CD4-positive, alpha-beta T cell (primary cell): ENCODE results near the gene BTAF1. TPM values are rescaled to one million over a fixed set of nuclear protein-coding genes. Genes with fewer than 3 reads are reported as not detected.

ENCODE experiments used
- ATAC-seq: fragments of 200-7000 bp; cut with Tn5 transposase; one replicate; pipeline ENCODE4 v1.10.0; 2022; ENCODE audit warnings: mild to moderate bottlenecking; ENCODE audit not compliant: poor library complexity
- CTCF ChIA-PET: fragments of 350-600 bp; sonication (Branson Sonifier 250); formaldehyde crosslinking; loops from one replicate; lab custom pipeline; 2021; ENCODE audit warnings: antibody characterized with exemption, inconsistent platforms; lab: Charles Lee
- POLR2A ChIA-PET: fragments of 350-600 bp; sonication (Branson Sonifier 250); formaldehyde crosslinking; loops from one replicate; lab custom pipeline; 2021; ENCODE audit warnings: antibody characterized with exemption, inconsistent platforms; lab: Charles Lee
- DNase-seq, 14 experiments: peaks; one replicate each; pipeline ENCODE4 v3.0.0-alpha.2; 2013 to 2020; ENCODE audit warnings: mixed read lengths in 2 of 14
- H3K27ac ChIP-seq, 2 donors: one replicate each; pipeline versions ENCODE4 v1.5.1 to v1.7.0; 2013; ENCODE audit warnings: low read length in 2 of 2, low read depth in 1 of 2, mild to moderate bottlenecking in 1 of 2
- H3K27me3 ChIP-seq, 2 experiments: 1 replicate in 1 of 2; 2 replicates in 1 of 2; pipeline versions ENCODE4 v1.6.1 to v1.7.0; 2013; ENCODE audit warnings: low read length in 2 of 2, control low read depth in 1 of 2, mild to moderate bottlenecking in 1 of 2, moderate library complexity in 1 of 2; ENCODE audit not compliant: insufficient read depth in 2 of 2, control insufficient read depth in 1 of 2
- H3K36me3 ChIP-seq: one replicate; pipeline ENCODE4 v1.6.1; 2013; ENCODE audit warnings: low read length, control low read depth; ENCODE audit not compliant: insufficient read depth
- H3K4me1 ChIP-seq: one replicate; pipeline ENCODE4 v1.6.1; 2013; ENCODE audit warnings: low read length, control low read depth; ENCODE audit not compliant: insufficient read depth
- H3K4me3 ChIP-seq: one replicate; pipeline ENCODE4 v1.5.1; 2013; ENCODE audit warnings: mild to moderate bottlenecking, low read length, moderate library complexity
- H3K9me3 ChIP-seq, 2 experiments: 1 replicate in 1 of 2; 2 replicates in 1 of 2; pipeline versions ENCODE4 v1.6.1 to v1.7.0; 2013; ENCODE audit warnings: low read length in 2 of 2, mild to moderate bottlenecking in 2 of 2, control low read depth in 1 of 2, moderate library complexity in 1 of 2; ENCODE audit not compliant: control insufficient read depth in 1 of 2, insufficient read depth in 1 of 2
- H3K27ac Mint-ChIP-seq: one replicate; pipeline ENCODE4 v1.8.0; 2020; ENCODE audit warnings: mixed read lengths
- H3K27me3 Mint-ChIP-seq: one replicate; pipeline ENCODE4 v1.8.0; 2021; ENCODE audit warnings: mixed read lengths
- H3K36me3 Mint-ChIP-seq: one replicate; pipeline ENCODE4 v1.8.0; 2021; ENCODE audit warnings: low read depth, mixed read lengths
- H3K4me1 Mint-ChIP-seq: one replicate; pipeline ENCODE4 v1.8.0; 2021; ENCODE audit warnings: low read depth, mixed read lengths
- H3K4me3 Mint-ChIP-seq: one replicate; pipeline ENCODE4 v1.8.0; 2020; ENCODE audit warnings: mild to moderate bottlenecking, mixed read lengths
- H3K9me3 Mint-ChIP-seq: one replicate; pipeline ENCODE4 v1.8.0; 2020; ENCODE audit warnings: mixed read lengths
- CTCF ChIP-seq: fragments of 200-600 bp; IDR thresholded peaks from one replicate; pipeline ENCODE4 v1.8.0; 2022; ENCODE audit warnings: antibody characterized with exemption, mild to moderate bottlenecking
- intact Hi-C, 2 experiments: fragments of 100-400 bp; cut with DNase I in 1 of 2; cut with micrococcal nuclease in 1 of 2; formaldehyde crosslinking; loops; one replicate each; pipeline versions ENCODE4 v1.15.1 to v1.9.0; 2023 to 2025; cut with DNase I, micrococcal nuclease
- total RNA-seq, 174 experiments: library from RNA in 2 of 174; stranded (reverse) in 2 of 174; gene quantifications; one replicate each; pipeline ENCODE4 v1.2.3 and lab custom pipeline; 2021 to 2026

BTAF1 gene
- total RNA-seq, 2 experiments from 2014 or later: 80.8 to 85.8 TPM

- H3K27ac ChIP-seq: no peak overlapping the region
- POLR2A ChIA-PET: no interaction called here
- H3K36me3 Mint-ChIP-seq: peaks cover 11% of the 10 kb centered on the region
Measured at GRCh38 chr10:92052741-92053140, 129.2 kb downstream of the BTAF1 start.

GRCh38 chr10:92054807-92055206, 131.2 kb downstream of the BTAF1 start:
- no peak overlapping the region for H3K4me3 ChIP-seq
- H3K9me3 ChIP-seq: no peaks in the 10 kb centered on the region
- no peak overlapping the region for H3K27ac ChIP-seq
- Mint-ChIP-seq H3K9me3 (no peaks in the 10 kb centered on the region), H3K27me3 (no peaks in the 10 kb centered on the region), H3K4me3 (no peak overlapping the region), H3K36me3 (peaks cover 11% of the 10 kb centered on the region), H3K27ac (no peak overlapping the region), H3K4me1 (peaks cover 5% of the 10 kb centered on the region)
- H3K27me3 ChIP-seq: no peaks in the 10 kb centered on the region
- ATAC-seq: no peak
- intact Hi-C loops: no loop called here
- ChIA-PET CTCF (no interaction called here), POLR2A (no interaction called here)
- no peaks in the 10 kb centered on the region for H3K4me1 ChIP-seq
- TF ChIP-seq CTCF: no peak
- H3K36me3 ChIP-seq: no peaks in the 10 kb centered on the region
- no peak for DNase-seq

More at GRCh38 chr10:92052741-92053140, 129.2 kb downstream of the BTAF1 start:
- Mint-ChIP-seq H3K27ac (no peak overlapping the region), H3K9me3 (no peaks in the 10 kb centered on the region), H3K27me3 (no peaks in the 10 kb centered on the region), H3K4me1 (peaks cover 12% of the 10 kb centered on the region), H3K4me3 (no peak overlapping the region)
- ATAC-seq: no peak
- Histone ChIP-seq H3K4me3 (no peak overlapping the region), H3K36me3 (no peaks in the 10 kb centered on the region), H3K27me3 (no peaks in the 10 kb centered on the region), H3K4me1 (peaks cover 7% of the 10 kb centered on the region), H3K9me3 (no peaks in the 10 kb centered on the region)
- CTCF ChIA-PET: no interaction called here
- intact Hi-C loops: no loop called here
- no peak for DNase-seq
- TF ChIP-seq CTCF: no peak

GRCh38 chr10:92062273-92062672, 138.7 kb downstream of the BTAF1 start:
- H3K36me3 Mint-ChIP-seq: no peaks in the 10 kb centered on the region
- POLR2A ChIA-PET: no interaction called here
- peaks cover 5% of the 10 kb centered on the region for H3K4me1 Mint-ChIP-seq
- intact Hi-C loops: no loop called here
- no peaks in the 10 kb centered on the region for H3K27me3 Mint-ChIP-seq
- CTCF ChIA-PET: interaction anchor here (1.4 kb wide), 1 partner anchor 12 kb away, joined by 5 read pairs; no protein-coding TSS in a partner anchor
- TF ChIP-seq CTCF: no peak
- no peak overlapping the region for H3K4me3 Mint-ChIP-seq
- Histone ChIP-seq H3K27me3 (no peaks in the 10 kb centered on the region), H3K9me3 (no peaks in the 10 kb centered on the region), H3K4me3 (no peak overlapping the region), H3K4me1 (no peaks in the 10 kb centered on the region), H3K27ac (no peak overlapping the region), H3K36me3 (no peaks in the 10 kb centered on the region)
- H3K27ac Mint-ChIP-seq: no peak overlapping the region
- DNase-seq (no peak), ATAC-seq (no peak)
- no peaks in the 10 kb centered on the region for H3K9me3 Mint-ChIP-seq
